ENCODE data around the gene PRKCZ. TPM values are rescaled to one million over a fixed set of nuclear protein-coding genes. Genes with fewer than 3 reads are reported as not detected.

The PRKCZ gene
- 10 to 100 TPM; 29.5 to 36.9 (median 34.5) TPM for polyA plus RNA-seq (ENCODE audit: insufficient read length in 3 of 3)
- long read RNA-seq, donor 1, partial matches to known transcripts: 0 of 2 reads
- long read RNA-seq, donor 1, other reads (novel, unspliced or antisense): 0 of 2 reads
- long read RNA-seq, donor 2, transcript PRKCZ-201 (18 exons, 2,326 nt): major isoform, 6 of 7 reads
- long read RNA-seq, donor 2, partial matches to known transcripts: 0 of 7 reads
- long read RNA-seq, donor 2, other reads (novel, unspliced or antisense): 0 of 7 reads
- long read RNA-seq, donor 3, transcript PRKCZ-201 (18 exons, 2,326 nt): major isoform, 5 of 11 reads
- long read RNA-seq, donor 3, partial matches to known transcripts: 6 of 11 reads
- long read RNA-seq, donor 3, other reads (novel, unspliced or antisense): 0 of 11 reads
- long read RNA-seq, donor 4, transcript PRKCZ-201 (18 exons, 2,326 nt): major isoform, 6 of 6 reads
- long read RNA-seq, donor 4, partial matches to known transcripts: 0 of 6 reads
- long read RNA-seq, donor 4, other reads (novel, unspliced or antisense): 0 of 6 reads
- long read RNA-seq, donor 5: 0 reads
- long read RNA-seq, donor 6, transcript PRKCZ-201 (18 exons, 2,326 nt): major isoform, 5 of 6 reads
- long read RNA-seq, donor 6, partial matches to known transcripts: 0 of 6 reads
- long read RNA-seq, donor 6, other reads (novel, unspliced or antisense): 0 of 6 reads
- long read RNA-seq, donor 7, partial matches to known transcripts: 86 of 102 reads
- long read RNA-seq, donor 7, other reads (novel, unspliced or antisense): 13 of 102 reads
- long read RNA-seq, donor 8, transcript PRKCZ-201 (18 exons, 2,326 nt): major isoform, 10 of 161 reads
- long read RNA-seq, donor 8, partial matches to known transcripts: 57 of 161 reads
- long read RNA-seq, donor 8, other reads (novel, unspliced or antisense): 93 of 161 reads
- long read RNA-seq, donor 9, partial matches to known transcripts: 28 of 80 reads
- long read RNA-seq, donor 9, other reads (novel, unspliced or antisense): 50 of 80 reads
- long read RNA-seq, donor 10, partial matches to known transcripts: 43 of 82 reads
- long read RNA-seq, donor 10, other reads (novel, unspliced or antisense): 35 of 82 reads
- long read RNA-seq, donor 11, transcript PRKCZ-201 (18 exons, 2,326 nt): major isoform, 9 of 9 reads
- long read RNA-seq, donor 11, partial matches to known transcripts: 0 of 9 reads
- long read RNA-seq, donor 11, other reads (novel, unspliced or antisense): 0 of 9 reads
- long read RNA-seq, donor 12, partial matches to known transcripts: 0 of 1 reads
- long read RNA-seq, donor 12, other reads (novel, unspliced or antisense): 0 of 1 reads
- long read RNA-seq, donor 13, transcript PRKCZ-201 (18 exons, 2,326 nt): major isoform, 10 of 303 reads
- long read RNA-seq, donor 13, partial matches to known transcripts: 248 of 303 reads
- long read RNA-seq, donor 13, other reads (novel, unspliced or antisense): 45 of 303 reads
- long read RNA-seq, donor 14, partial matches to known transcripts: 63 of 143 reads
- long read RNA-seq, donor 14, other reads (novel, unspliced or antisense): 77 of 143 reads
- long read RNA-seq, donor 15, partial matches to known transcripts: 7 of 17 reads
- long read RNA-seq, donor 15, other reads (novel, unspliced or antisense): 7 of 17 reads
- long read RNA-seq, donor 16, transcript PRKCZ-201 (18 exons, 2,326 nt): major isoform, 8 of 138 reads
- long read RNA-seq, donor 16, partial matches to known transcripts: 123 of 138 reads
- long read RNA-seq, donor 16, other reads (novel, unspliced or antisense): 7 of 138 reads

GRCh38 chr1:2049718-2050431 lies at the start of gene PRKCZ:
Gene PRKCZ (plus strand): TSS chr1:2050411. CDS start chr1:2050631, 220 bp downstream.
- DNase-seq (ENCODE audit: extremely low read depth in 1 of 11, low read depth in 9 of 11, low spot score in 4 of 11): peak in 9 of 11 donors; percentile 67 to 86 (median 78)

- no peak for DNase-seq (ENCODE audit: extremely low read depth in 1 of 11, low read depth in 9 of 11, low spot score in 4 of 11)
These were observed 49.8 kb upstream of the PRKCZ start for GRCh38 chr1:2000432-2000831.

- no peak for DNase-seq (ENCODE audit: extremely low read depth in 1 of 11, low read depth in 9 of 11, low spot score in 4 of 11)
These were observed 49.4 kb upstream of the PRKCZ start for GRCh38 chr1:2000850-2001249.

- no peak for DNase-seq (ENCODE audit: extremely low read depth in 1 of 11, low read depth in 9 of 11, low spot score in 4 of 11)
These were observed 48.3 kb upstream of the PRKCZ start for GRCh38 chr1:2001773-2002411.

- peak in 3 of 11 donors; percentile 44 to 54 (median 49) for DNase-seq (ENCODE audit: extremely low read depth in 1 of 11, low read depth in 9 of 11, low spot score in 4 of 11)
These were observed 46.6 kb upstream of the PRKCZ start, which contains the start of gene CFAP74 for GRCh38 chr1:2003541-2004131. Gene CFAP74 (minus strand): TSS chr1:2003786. CDS start chr1:1990956, 12,830 bp downstream.

- DNase-seq (ENCODE audit: extremely low read depth in 1 of 11, low read depth in 9 of 11, low spot score in 4 of 11): no peak
These were observed 45.4 kb upstream of the PRKCZ start for GRCh38 chr1:2004856-2005255.

GRCh38 chr1:2009101-2010053 lies 40.8 kb upstream of the PRKCZ start:
- peak in 2 of 11 donors; percentile 29 to 41 for DNase-seq (ENCODE audit: extremely low read depth in 1 of 11, low read depth in 9 of 11, low spot score in 4 of 11)

- no peak for DNase-seq (ENCODE audit: extremely low read depth in 1 of 11, low read depth in 9 of 11, low spot score in 4 of 11)
These were observed 36.0 kb upstream of the PRKCZ start for GRCh38 chr1:2014181-2014580.

- no peak for DNase-seq (ENCODE audit: extremely low read depth in 1 of 11, low read depth in 9 of 11, low spot score in 4 of 11)
These were observed 35.2 kb upstream of the PRKCZ start for GRCh38 chr1:2014741-2015735.

GRCh38 chr1:2016123-2016522 lies 34.1 kb upstream of the PRKCZ start:
- no peak for DNase-seq (ENCODE audit: extremely low read depth in 1 of 11, low read depth in 9 of 11, low spot score in 4 of 11)

- DNase-seq (ENCODE audit: extremely low read depth in 1 of 11, low read depth in 9 of 11, low spot score in 4 of 11): no peak
These were observed 31.7 kb upstream of the PRKCZ start for GRCh38 chr1:2018217-2019171.

- no peak for DNase-seq (ENCODE audit: extremely low read depth in 1 of 11, low read depth in 9 of 11, low spot score in 4 of 11)
These were observed 31.1 kb upstream of the PRKCZ start, which contains the start of gene GABRD for GRCh38 chr1:2019172-2019543. Gene GABRD (plus strand): TSS chr1:2019345. CDS start chr1:2019424, 79 bp downstream.
